Measurements from ENCODE around the gene ZNF529. TPM values are rescaled to one million over a fixed set of nuclear protein-coding genes. Genes with fewer than 3 reads are reported as not detected.

Gene ZNF529
- total RNA-seq, 1 experiment from 2014 or later, result 16.9 TPM

- H3K79me1 ChIP-seq (ENCODE audit: insufficient read depth, low read depth, low read length, poor library complexity, severe bottlenecking), result no peaks in the 10 kb centered on the region
- H3K27ac ChIP-seq (ENCODE audit: insufficient read length, low read depth, low read length), result no peak overlapping the region
- H3T11ph ChIP-seq (ENCODE audit: low read length), result no peak overlapping the region
- peaks cover 10% of the 10 kb centered on the region for H3K79me2 ChIP-seq (ENCODE audit: insufficient read depth, low read length)
- no peak for DNase-seq
- H3K9ac ChIP-seq (ENCODE audit: extremely low read depth, insufficient read length, low read length), result no peak overlapping the region
- no peak overlapping the region for H3K14ac ChIP-seq (ENCODE audit: insufficient read depth, low read length)
- no peak overlapping the region for H3K56ac ChIP-seq (ENCODE audit: insufficient read length, low read depth, low read length)
- no peaks in the 10 kb centered on the region for H3K27me3 Mint-ChIP-seq (ENCODE audit: low read depth)
- peaks cover 17 to 55% of the 10 kb centered on the region in 2 experiments for H3K9me3 Mint-ChIP-seq
- TF ChIP-seq, protein P1, sequence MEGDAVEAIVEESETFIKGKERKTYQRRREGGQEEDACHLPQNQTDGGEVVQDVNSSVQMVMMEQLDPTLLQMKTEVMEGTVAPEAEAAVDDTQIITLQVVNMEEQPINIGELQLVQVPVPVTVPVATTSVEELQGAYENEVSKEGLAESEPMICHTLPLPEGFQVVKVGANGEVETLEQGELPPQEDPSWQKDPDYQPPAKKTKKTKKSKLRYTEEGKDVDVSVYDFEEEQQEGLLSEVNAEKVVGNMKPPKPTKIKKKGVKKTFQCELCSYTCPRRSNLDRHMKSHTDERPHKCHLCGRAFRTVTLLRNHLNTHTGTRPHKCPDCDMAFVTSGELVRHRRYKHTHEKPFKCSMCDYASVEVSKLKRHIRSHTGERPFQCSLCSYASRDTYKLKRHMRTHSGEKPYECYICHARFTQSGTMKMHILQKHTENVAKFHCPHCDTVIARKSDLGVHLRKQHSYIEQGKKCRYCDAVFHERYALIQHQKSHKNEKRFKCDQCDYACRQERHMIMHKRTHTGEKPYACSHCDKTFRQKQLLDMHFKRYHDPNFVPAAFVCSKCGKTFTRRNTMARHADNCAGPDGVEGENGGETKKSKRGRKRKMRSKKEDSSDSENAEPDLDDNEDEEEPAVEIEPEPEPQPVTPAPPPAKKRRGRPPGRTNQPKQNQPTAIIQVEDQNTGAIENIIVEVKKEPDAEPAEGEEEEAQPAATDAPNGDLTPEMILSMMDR (conservative IDR thresholded peaks at IDR 0.05), result no peak
- no peak overlapping the region for H3K18ac ChIP-seq (ENCODE audit: insufficient read length, low read depth, low read length)
- no peak overlapping the region for H4K91ac ChIP-seq (ENCODE audit: insufficient read length, low read depth, low read length)
- H2BK12ac ChIP-seq (ENCODE audit: insufficient read length, low read depth, low read length), result no peak overlapping the region
- no peak overlapping the region for H2BK15ac ChIP-seq (ENCODE audit: low read depth, low read length)
- H2AFZ ChIP-seq (ENCODE audit: low read length), result no peak overlapping the region
- no peaks in the 10 kb centered on the region for H4K20me1 ChIP-seq (ENCODE audit: control insufficient read depth, insufficient read depth, insufficient read length)
- H2AK5ac ChIP-seq (ENCODE audit: insufficient read length, low read length), result no peak overlapping the region
- no peak overlapping the region for H2BK5ac ChIP-seq (ENCODE audit: insufficient read length, low read length)
- H3K9me3 ChIP-seq (ENCODE audit: control insufficient read depth, low read depth, low read length), result peaks cover 5% of the 10 kb centered on the region
- H3K4me1 ChIP-seq (ENCODE audit: insufficient read depth, low read length), result 0 out of 2 replicates have a peak, but pooled peaks cover 3% of the 10 kb centered on the region
- no peak overlapping the region for H2BK120ac ChIP-seq (ENCODE audit: low read depth, low read length, poor library complexity, severe bottlenecking)
- peak overlapping the region; percentile 94 for H3K4me2 ChIP-seq (ENCODE audit: insufficient read depth, insufficient read length, low read length)
- peaks cover 7% of the 10 kb centered on the region for H3K23me2 ChIP-seq (ENCODE audit: insufficient read length, low read depth, low read length, poor library complexity, severe bottlenecking)
- no peaks in the 10 kb centered on the region for H3K27me3 ChIP-seq (ENCODE audit: insufficient read depth, low read length)
- no peak overlapping the region for H3K4ac ChIP-seq (ENCODE audit: low read depth, low read length)
- H3K36me3 Mint-ChIP-seq (ENCODE audit: insufficient read depth in 1 of 3, low read depth in 3 of 3), result peaks cover 38 to 62% (median 46%) of the 10 kb centered on the region in 3 experiments
- no peak overlapping the region for H3K27ac Mint-ChIP-seq
- WGBS (ENCODE audit: extremely low coverage, insufficient read length, low lambda C conversion rate), result no CpG with 5 or more reads among the region's 5 CpGs
- peaks cover 14% of the 10 kb centered on the region in 2 experiments for H3K4me1 Mint-ChIP-seq
- no peak overlapping the region for H4K8ac ChIP-seq (replicated peaks; ENCODE audit: insufficient read length, low read depth, low read length)
- no peak overlapping the region for H4K5ac ChIP-seq (ENCODE audit: insufficient read length, low read depth, low read length)
- no peak overlapping the region for H3K23ac ChIP-seq (ENCODE audit: insufficient read length, low read depth, low read length)
- peak overlapping the region; percentile 99 to 100 for H3K4me3 Mint-ChIP-seq
- H2BK20ac ChIP-seq (ENCODE audit: low read depth, low read length, poor library complexity, severe bottlenecking), result no peak overlapping the region
Observed at GRCh38 chr19:36526581-36526980, 46.5 kb downstream of the ZNF529 start.

All from H9 (cell line).